IMR-90 (cell line): ENCODE data around the gene LMNB1. TPM values are rescaled to one million over a fixed set of nuclear protein-coding genes. Genes with fewer than 3 reads are reported as not detected.
A peak's percentile ranks its signal among the peaks of the same experiment; 100 is the strongest.

Experiments
- ATAC-seq: fragments of 200-7000 bp; cut with Tn5 transposase; 2 replicates; pipeline ENCODE4 v1.9.1; 2020; ENCODE audit warnings: low read depth, mild to moderate bottlenecking, moderate library complexity
- BruUV-seq: library from RNA; stranded (reverse); fragments of 400-500 nt; replicated peaks from 2 replicates; lab custom pipeline; 2021; lab: Mats Ljungman, UMichigan
- CTCF ChIA-PET: fragments of 300-600 bp; formaldehyde crosslinking; extraction: SDS; loops from one replicate; lab custom pipeline; 2021; ENCODE audit warnings: antibody characterized with exemption; lab: Yijun Ruan, JAX
- POLR2A ChIA-PET: fragments of 300-600 bp; sonication (Branson Sonifier 250); formaldehyde crosslinking; loops from one replicate; lab custom pipeline; 2022; ENCODE audit warnings: antibody characterized with exemption; ENCODE audit not compliant: unreplicated experiment; lab: Charles Lee
- DNase-seq: peaks from one replicate; pipeline ENCODE4 v3.0.0; 2013
- H2AFZ ChIP-seq: replicated peaks from 2 replicates; pipeline ENCODE3; 2013; ENCODE audit warnings: low read length, mild to moderate bottlenecking; ENCODE audit not compliant: poor library complexity
- H2AK5ac ChIP-seq: 2 replicates; pipeline ENCODE4 v1.6.1; 2013; ENCODE audit warnings: low read depth, low read length, inconsistent platforms
- H2AK9ac ChIP-seq: replicated peaks from 2 replicates; pipeline ENCODE3; 2013; ENCODE audit warnings: mild to moderate bottlenecking, low read depth, low read length, moderate library complexity; ENCODE audit not compliant: poor library complexity
- H2BK120ac ChIP-seq: 2 replicates; pipeline ENCODE4 v1.6.1; 2013; ENCODE audit warnings: low read depth, low read length, inconsistent platforms
- H2BK15ac ChIP-seq: 3 replicates; pipeline ENCODE4 v1.6.1; 2013; ENCODE audit warnings: low read depth, low read length, inconsistent platforms
- H2BK20ac ChIP-seq: 2 replicates; pipeline ENCODE4 v1.6.1; 2013; ENCODE audit warnings: low read depth, mild to moderate bottlenecking, inconsistent platforms, low read length, moderate library complexity
- H2BK5ac ChIP-seq: 2 replicates; pipeline ENCODE4 v1.6.1; 2013; ENCODE audit warnings: mild to moderate bottlenecking, low read depth, low read length, inconsistent platforms; ENCODE audit not compliant: poor library complexity, severe bottlenecking
- H3K14ac ChIP-seq: replicated peaks from 2 replicates; pipeline ENCODE4 v1.6.1; 2013; ENCODE audit warnings: low read depth, low read length, inconsistent platforms
- H3K18ac ChIP-seq: 2 replicates; pipeline ENCODE4 v1.6.1; 2013; ENCODE audit warnings: low read depth, low read length, control low read depth
- H3K23ac ChIP-seq: 2 replicates; pipeline ENCODE4 v1.6.1; 2013; ENCODE audit warnings: low read depth, low read length, inconsistent platforms
- H3K27ac ChIP-seq: 2 replicates; pipeline ENCODE4 v1.5.1; 2013; ENCODE audit warnings: mild to moderate bottlenecking, control low read depth, low read length; ENCODE audit not compliant: insufficient read depth
- H3K27me3 ChIP-seq: 2 replicates; pipeline ENCODE4 v1.6.1; 2013; ENCODE audit warnings: low read length; ENCODE audit not compliant: control insufficient read depth, insufficient read depth
- H3K36me3 ChIP-seq: 2 replicates; pipeline ENCODE4 v1.6.1; 2013; ENCODE audit warnings: low read length, mixed read lengths; ENCODE audit not compliant: control insufficient read depth, insufficient read depth
- H3K4ac ChIP-seq: 2 replicates; pipeline ENCODE4 v1.6.1; 2013; ENCODE audit warnings: low read depth, low read length, inconsistent platforms
- H3K4me1 ChIP-seq: 2 replicates; pipeline ENCODE4 v1.6.1; 2013; ENCODE audit warnings: low read length, mixed read lengths; ENCODE audit not compliant: control insufficient read depth, insufficient read depth
- H3K4me2 ChIP-seq: 2 replicates; pipeline ENCODE4 v1.6.1; 2013; ENCODE audit warnings: low read depth, mild to moderate bottlenecking, control low read depth, low read length, moderate library complexity
- H3K4me3 ChIP-seq: 2 replicates; pipeline ENCODE4 v1.5.1; 2013; ENCODE audit warnings: low read depth, mild to moderate bottlenecking, control low read depth, low read length, moderate library complexity; ENCODE audit not compliant: insufficient read depth
- H3K56ac ChIP-seq: 2 replicates; pipeline ENCODE4 v1.6.1; 2013; ENCODE audit warnings: low read length, inconsistent platforms; ENCODE audit not compliant: insufficient read depth; ENCODE audit errors: extremely low read depth
- H3K79me1 ChIP-seq, 2 experiments: 2 replicates each; pipeline ENCODE4 v1.6.1; 2013; ENCODE audit warnings: low read length in 2 of 2, inconsistent platforms in 1 of 2, low read depth in 1 of 2
- H3K9ac ChIP-seq: 2 replicates; pipeline ENCODE4 v1.6.1; 2013; ENCODE audit warnings: low read depth, low read length, control low read depth
- H3K9me1 ChIP-seq: 2 replicates; pipeline ENCODE4 v1.6.1; 2013; ENCODE audit warnings: low read length, inconsistent platforms; ENCODE audit not compliant: insufficient read depth
- H3K9me3 ChIP-seq: 2 replicates; pipeline ENCODE4 v1.6.1; 2013; ENCODE audit warnings: low read length; ENCODE audit not compliant: control insufficient read depth, insufficient read depth
- H4K20me1 ChIP-seq: 2 replicates; pipeline ENCODE4 v1.6.1; 2013; ENCODE audit warnings: low read length, inconsistent platforms; ENCODE audit not compliant: insufficient read depth
- H4K5ac ChIP-seq: 2 replicates; pipeline ENCODE4 v1.6.1; 2013; ENCODE audit warnings: mild to moderate bottlenecking, low read depth, low read length, control low read depth
- H4K8ac ChIP-seq, 2 experiments: 2 replicates each; pipeline ENCODE4 v1.6.1; 2013; ENCODE audit warnings: low read depth in 2 of 2, low read length in 2 of 2, control low read depth in 1 of 2, inconsistent platforms in 1 of 2
- H4K91ac ChIP-seq: 2 replicates; pipeline ENCODE4 v1.6.1; 2013; ENCODE audit warnings: low read depth, low read length, inconsistent platforms; ENCODE audit not compliant: insufficient read depth
- BHLHE40 ChIP-seq: fragments of 150-350 bp; IDR thresholded peaks from 2 replicates; pipeline ENCODE4 v1.6.1; 2016; ENCODE audit warnings: mild to moderate bottlenecking, low read depth, low read length
- CEBPB ChIP-seq: IDR thresholded peaks from 2 replicates; pipeline ENCODE4 v1.6.1; 2012; ENCODE audit warnings: low read depth, low read length, improper control_type of control experiment
- ELK1 ChIP-seq: fragments of 150-350 bp; IDR thresholded peaks from 2 replicates; pipeline ENCODE4 v1.6.1; 2016; ENCODE audit warnings: low read depth, mild to moderate bottlenecking, low read length, moderate library complexity, borderline replicate concordance
- MAFK ChIP-seq: IDR thresholded peaks from 2 replicates; pipeline ENCODE4 v1.6.1; 2012; ENCODE audit warnings: low read depth, low read length, improper control_type of control experiment
- NFE2L2 ChIP-seq: fragments of 150-350 bp; IDR thresholded peaks from 2 replicates; pipeline ENCODE4 v1.6.1; 2016; ENCODE audit warnings: low read depth, mild to moderate bottlenecking, low read length
- RFX5 ChIP-seq: IDR thresholded peaks from 2 replicates; pipeline ENCODE4 v1.8.0; 2012; ENCODE audit warnings: low read depth, mild to moderate bottlenecking, low read length, moderate library complexity
- SMC3 ChIP-seq: fragments of 150-350 bp; IDR thresholded peaks from 2 replicates; pipeline ENCODE4 v1.6.1; 2016; ENCODE audit warnings: low read depth, mild to moderate bottlenecking, antibody characterized with exemption, low read length, moderate library complexity
- WGBS, 2 experiments: methylation state at CpG; one replicate each; pipeline versions ENCODE4 v1.1.5 to v1.1.7; 2013; ENCODE audit warnings: missing lambda C conversion rate in 2 of 2; ENCODE audit not compliant: insufficient read length in 1 of 2; ENCODE audit errors: extremely low coverage in 2 of 2; 5-methylcytosine and 5-hydroxymethylcytosine counted together
- dilution Hi-C: fragments of 300-500 bp; cut with HindIII; formaldehyde crosslinking; loops from one replicate; pipeline ENCODE4 v1.14.3; 2018; ENCODE audit warnings: low sequenced_read_pairs; ENCODE audit not compliant: unreplicated experiment
- in situ Hi-C: fragments of 300-500 bp; cut with MboI; formaldehyde crosslinking; loops from 3 replicates; pipeline ENCODE4 v1.14.3; 2019; ENCODE audit warnings: low sequenced_read_pairs, inconsistent platforms, mixed read lengths
- intact Hi-C: fragments of 100-400 bp; cut with micrococcal nuclease; formaldehyde crosslinking; loops from 2 replicates; pipeline ENCODE4 v1.10.0; 2022
- polyA plus RNA-seq, 3 experiments: library from polyadenylated mRNA; depleted of rRNA; stranded (reverse); fragments of >200 nt; gene quantifications; 2 replicates each; pipeline ENCODE4 v1.2.3, GENCODE V29; 2012; ENCODE audit warnings: low replicate concordance in 1 of 3
- total RNA-seq: library from RNA; depleted of rRNA; stranded (reverse); fragments of >200 nt; gene quantifications from 2 replicates; pipeline ENCODE4 v1.2.3, GENCODE V29; 2012

Gene LMNB1
- total and polyA plus RNA-seq, 2 of the 4 experiments (the other 2 are of a cell fraction), result 36.0 to 53.6 TPM

GRCh38 chr5:126871441-126871840 lies 94.5 kb downstream of the LMNB1 start:
- Histone ChIP-seq H3K14ac (no peak overlapping the region), H4K91ac (no peak overlapping the region), H4K20me1 (no peaks in the 10 kb centered on the region), H3K9ac (no peak overlapping the region), H3K79me1 (no peaks in the 10 kb centered on the region; a peak in 1 of 4 replicates), H4K8ac (no peak overlapping the region), H2AFZ (no peak overlapping the region), H2BK20ac (no peak overlapping the region), H3K4me1 (peaks cover 3% of the 10 kb centered on the region; the same call in 1 of the 2 replicates), H3K36me3 (no peaks in the 10 kb centered on the region), H3K4me2 (no peak overlapping the region), H4K5ac (no peak overlapping the region), H3K27me3 (no peaks in the 10 kb centered on the region), H2BK120ac (no peak overlapping the region), H3K9me3 (no peaks in the 10 kb centered on the region), H3K9me1 (peaks cover 8% of the 10 kb centered on the region; the same call in 1 of the 2 replicates), H3K23ac (no peak overlapping the region), H3K4ac (no peak overlapping the region), H2AK9ac (no peak overlapping the region), H3K18ac (no peak overlapping the region), H3K27ac (no peak overlapping the region), H3K56ac (no peak overlapping the region), H2AK5ac (no peak overlapping the region), H2BK15ac (no peak overlapping the region), H3K4me3 (no peak overlapping the region), H2BK5ac (no peak overlapping the region)
- dilution Hi-C loops (no loop called here), in situ Hi-C loops (no loop called here), intact Hi-C loops (no loop called here)
- TF ChIP-seq CEBPB, result 0 out of 2 replicates have a peak, but pooled peaks have one; percentile 0
- TF ChIP-seq SMC3, result no peak
- no peak for TF ChIP-seq ELK1
- TF ChIP-seq NFE2L2, result no peak
- no peak for TF ChIP-seq RFX5
- no peak for TF ChIP-seq MAFK
- no peak for TF ChIP-seq BHLHE40
- 100% methylated on average over 4 of the region's 6 CpGs; no CpG with 5 or more reads in 1 of the 2 experiments for WGBS, 2 experiments
- ATAC-seq (no peak), DNase-seq (no peak)
- BruUV-seq, result no TSS peak
- ChIA-PET CTCF (no interaction called here), POLR2A (no interaction called here)
